ENCODE measurements around the gene CUL5.
"Not testable (repeated sequence)": the region's sequence is repeated elsewhere in the genome, so short reads cannot be mapped to it uniquely, and the experiment has no call there.

CUL5 gene

GRCh38 chr11:108025387-108026080, 16.8 kb downstream of the CUL5 start:
- no peak for DNase-seq

GRCh38 chr11:108027057-108027456, 18.4 kb downstream of the CUL5 start:
- no peak for DNase-seq

DNA sequence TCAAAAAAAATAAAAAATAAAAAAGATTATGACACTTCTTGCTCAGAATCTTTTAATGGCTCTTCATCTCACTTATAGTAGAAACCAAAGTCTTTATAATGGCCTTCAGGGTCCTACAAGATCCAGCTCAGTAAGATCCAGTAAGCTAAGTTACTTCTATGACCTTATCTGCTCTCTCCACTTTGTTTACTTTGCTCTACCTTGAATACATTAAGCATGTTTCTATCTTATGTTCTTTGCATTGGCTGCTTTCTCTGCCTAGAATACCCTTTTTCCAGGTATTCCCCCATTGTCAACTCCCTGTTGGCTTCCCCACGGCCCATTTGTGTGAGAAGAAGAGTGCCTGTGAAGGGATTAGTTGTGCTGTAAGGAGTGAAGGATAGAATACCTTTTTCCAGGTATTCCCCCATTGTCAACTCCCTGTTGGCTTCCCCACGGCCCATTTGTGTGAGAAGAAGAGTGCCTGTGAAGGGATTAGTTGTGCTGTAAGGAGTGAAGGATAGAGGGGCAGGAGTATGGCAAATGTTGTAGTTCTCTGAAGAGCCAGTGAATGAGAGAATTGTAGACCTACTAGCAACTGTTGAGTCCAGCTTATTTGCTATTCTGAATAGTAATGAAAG, 20.2 kb downstream of the CUL5 start:
- not testable (repeated sequence) for DNase-seq

DNA sequence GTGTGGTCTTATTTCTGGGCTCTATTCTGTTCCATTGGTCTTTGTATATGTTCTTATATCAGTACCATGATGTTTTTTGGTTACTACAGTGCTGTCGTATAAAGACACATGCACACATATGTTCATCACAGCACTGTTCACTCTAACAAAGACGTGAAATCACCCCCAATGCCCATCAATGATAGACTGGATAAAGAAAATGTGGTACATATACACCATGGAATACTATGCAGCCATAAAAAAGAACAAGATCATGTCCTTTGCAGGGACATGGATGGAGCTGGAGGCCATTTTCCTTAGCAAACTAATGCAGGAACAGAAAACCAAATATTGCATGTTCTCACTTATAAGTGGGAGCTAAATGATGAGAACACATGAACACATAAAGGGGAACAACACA, 22.9 kb downstream of the CUL5 start:
- DNase-seq = not testable (repeated sequence)

DNA sequence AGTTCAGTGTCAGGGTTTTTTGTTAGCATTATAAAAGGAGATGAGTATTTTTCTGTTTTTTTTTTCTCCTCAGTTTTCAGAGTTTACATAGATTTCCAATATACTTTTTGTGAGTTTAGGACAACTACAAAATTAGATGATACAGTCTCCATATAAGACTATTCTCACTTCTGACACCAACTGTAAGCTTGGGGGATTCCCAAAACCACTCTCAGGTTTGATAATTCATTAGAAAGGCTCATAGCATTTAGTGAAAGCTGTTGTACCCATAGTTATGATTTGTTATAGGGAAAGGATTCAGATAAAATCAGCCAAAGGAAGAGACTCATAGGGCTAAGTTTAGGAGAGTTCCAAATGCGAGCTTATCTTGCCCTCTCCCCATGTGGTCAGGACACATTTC, 24.1 kb downstream of the CUL5 start:
- DNase-seq = no peak

GRCh38 chr11:108034034-108034433, 25.3 kb downstream of the CUL5 start:
- no peak for DNase-seq

DNA sequence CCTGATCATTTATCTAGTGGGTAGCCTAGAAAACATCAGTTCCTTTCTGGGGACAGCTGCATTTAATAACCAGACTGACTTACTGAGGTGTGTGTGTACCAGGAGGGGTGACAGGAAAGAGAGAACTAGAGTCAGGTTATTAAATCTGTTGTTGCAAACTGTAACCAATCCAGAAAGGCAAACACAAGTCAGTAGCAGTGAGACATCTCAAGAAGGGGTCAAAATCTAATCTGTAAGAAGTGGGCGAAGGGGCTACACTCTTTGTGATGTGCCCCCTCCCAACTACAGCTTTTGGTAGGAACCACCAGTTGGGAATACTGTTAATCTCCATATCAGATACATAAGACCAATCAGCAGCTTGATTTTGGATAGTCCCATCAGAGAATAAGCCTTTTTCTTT, 26.3 kb downstream of the CUL5 start:
- no peak for DNase-seq

- DNase-seq = no peak
These were observed 27.0 kb downstream of the CUL5 start for GRCh38 chr11:108035690-108036089.

GRCh38 chr11:108037211-108037610, 28.5 kb downstream of the CUL5 start:
- no peak for DNase-seq

GRCh38 chr11:108037636-108038035, 28.9 kb downstream of the CUL5 start:
- DNase-seq = no peak

DNA sequence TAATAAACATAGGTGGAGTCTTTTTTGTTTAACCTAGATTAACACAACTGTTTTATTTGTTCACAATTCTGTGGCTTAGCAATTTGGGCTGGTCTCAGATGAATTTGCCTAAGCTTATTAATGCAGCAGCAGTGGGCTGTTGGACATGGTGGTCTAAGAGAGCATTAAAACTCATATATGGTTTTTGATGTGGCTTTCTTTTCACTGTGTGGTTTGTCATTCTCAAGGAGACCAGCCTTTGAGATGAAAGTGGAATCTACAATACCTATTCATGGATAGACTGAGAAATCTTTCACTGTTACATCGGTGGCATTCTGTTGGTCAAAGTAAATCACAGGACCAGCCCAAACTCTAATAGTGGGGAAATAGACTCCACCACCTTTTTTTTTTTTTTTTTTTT, 39.6 kb downstream of the CUL5 start:
- no peak for DNase-seq

- no peak for DNase-seq
These were observed 53.6 kb downstream of the CUL5 start for GRCh38 chr11:108062336-108062735.

DNA sequence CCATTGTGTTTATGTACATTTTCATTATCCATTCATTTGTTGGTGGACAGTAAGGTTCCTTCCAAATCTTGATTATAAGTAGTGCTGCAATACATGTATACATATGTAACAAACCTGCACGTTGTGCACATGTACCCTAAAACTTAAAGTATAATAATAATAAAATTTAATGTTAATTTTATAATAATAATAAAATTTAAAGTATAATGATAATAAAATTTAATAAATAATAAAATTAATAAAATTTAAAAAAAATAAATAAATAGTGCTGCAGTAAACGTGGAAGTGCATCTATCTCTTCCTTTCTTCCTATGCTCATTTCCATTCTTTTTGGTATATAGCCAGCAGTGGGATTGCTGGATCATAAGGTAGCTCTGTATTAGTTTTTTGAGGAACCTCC, 54.7 kb downstream of the CUL5 start:
- DNase-seq = no peak

- peak in 1 of 2 donors; percentile 46 for DNase-seq
These were observed 61.2 kb downstream of the CUL5 start for GRCh38 chr11:108069947-108070346.

DNA sequence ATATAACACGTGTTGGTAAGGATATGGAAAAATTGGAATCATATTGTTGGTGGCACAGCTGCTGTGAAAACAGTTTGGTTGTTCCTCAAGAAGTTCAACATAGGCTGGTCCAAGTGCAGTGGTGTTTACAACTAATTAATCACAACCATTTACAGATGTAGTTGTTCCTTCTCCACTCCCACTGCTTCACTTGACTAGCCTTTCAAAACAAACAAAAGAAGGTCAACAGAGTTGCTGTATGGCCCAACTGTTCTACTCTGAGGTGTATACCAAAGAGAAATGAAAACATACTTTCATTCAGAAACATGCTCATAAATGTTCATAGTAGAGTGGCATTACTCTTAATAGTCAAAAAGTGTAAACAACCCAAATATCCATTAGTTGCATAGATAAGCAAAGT, 76.1 kb downstream of the CUL5 start:
- no peak for DNase-seq

- DNase-seq = no peak
These were observed 77.0 kb downstream of the CUL5 start for GRCh38 chr11:108085672-108086071.

DNA sequence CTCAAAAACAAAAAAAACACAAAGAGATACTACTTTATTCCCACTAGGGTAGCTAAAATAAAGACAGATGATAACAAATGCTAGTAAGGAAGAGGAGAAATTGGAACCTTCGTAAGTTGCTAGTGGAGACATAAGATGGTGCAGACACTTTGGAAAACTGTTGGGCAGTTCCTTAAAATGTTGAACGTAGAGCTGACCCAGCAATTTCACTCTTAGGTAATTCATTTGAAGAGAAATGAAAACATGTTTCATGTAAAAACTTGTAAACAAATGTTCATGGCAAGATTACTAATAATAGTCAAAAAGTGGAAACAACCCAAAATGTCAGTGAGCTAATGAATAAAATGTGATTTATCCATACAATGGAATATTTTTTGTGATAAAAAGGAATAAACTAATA, 83.4 kb downstream of the CUL5 start:
- DNase-seq = no peak

- no peak for DNase-seq
These were observed 84.6 kb downstream of the CUL5 start for GRCh38 chr11:108093128-108093904.

- DNase-seq = no peak
These were observed 88.5 kb downstream of the CUL5 start for GRCh38 chr11:108097179-108097578.

DNA sequence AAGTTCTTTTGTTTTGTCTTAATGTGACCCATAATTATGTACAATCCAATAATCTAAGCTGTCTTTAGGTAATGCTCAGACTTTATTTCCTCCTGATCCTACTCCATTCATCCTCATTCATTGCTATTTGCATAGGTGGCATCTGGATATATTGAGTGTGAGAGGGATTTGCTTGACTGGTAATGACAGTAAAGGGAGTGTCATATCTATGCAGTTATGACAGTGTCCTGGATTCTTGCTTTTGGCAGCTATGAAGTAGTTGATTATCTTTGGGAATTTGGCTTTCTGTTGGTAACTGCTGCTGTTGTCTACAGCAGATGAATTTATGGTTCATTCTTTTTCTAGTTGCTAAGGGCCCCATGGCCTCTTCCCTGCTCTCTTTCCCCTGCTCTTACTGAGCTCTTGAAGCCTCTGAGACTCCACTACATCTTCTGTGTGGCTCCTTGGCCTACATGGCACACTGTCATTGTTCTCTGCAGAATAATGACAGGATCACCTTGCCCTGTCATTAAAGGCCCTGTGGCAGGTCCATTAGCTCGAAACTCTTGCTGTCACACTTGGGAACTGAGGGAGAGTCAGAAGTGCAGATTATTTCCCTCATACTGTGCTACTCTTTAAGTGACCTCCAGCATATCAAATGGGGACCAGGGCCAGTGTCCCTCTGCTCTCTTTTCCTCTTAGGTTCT, 92.5 kb downstream of the CUL5 start:
- no peak for DNase-seq

GRCh38 chr11:108111126-108111525, 102.4 kb downstream of the CUL5 start:
- DNase-seq = no peak

DNA sequence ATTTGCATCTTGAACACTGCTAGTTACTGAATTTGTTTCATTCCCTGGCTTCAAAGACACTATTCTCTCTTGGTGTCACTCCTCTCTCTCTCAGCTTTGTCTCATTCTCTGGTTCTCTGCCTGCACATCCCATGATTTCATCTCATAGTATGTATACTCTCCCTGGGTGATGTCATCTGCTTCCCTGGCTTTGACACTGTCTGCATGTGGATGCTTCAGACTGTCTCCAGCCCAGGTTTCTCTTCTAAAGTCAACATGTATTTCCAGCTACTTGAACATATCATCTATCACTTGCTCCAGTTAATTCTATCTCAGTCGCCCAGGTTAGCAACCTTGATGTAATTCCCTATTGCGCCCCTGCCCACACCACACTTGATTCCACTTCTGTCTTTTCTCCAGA, 103.4 kb downstream of the CUL5 start:
- no peak for DNase-seq

DNA sequence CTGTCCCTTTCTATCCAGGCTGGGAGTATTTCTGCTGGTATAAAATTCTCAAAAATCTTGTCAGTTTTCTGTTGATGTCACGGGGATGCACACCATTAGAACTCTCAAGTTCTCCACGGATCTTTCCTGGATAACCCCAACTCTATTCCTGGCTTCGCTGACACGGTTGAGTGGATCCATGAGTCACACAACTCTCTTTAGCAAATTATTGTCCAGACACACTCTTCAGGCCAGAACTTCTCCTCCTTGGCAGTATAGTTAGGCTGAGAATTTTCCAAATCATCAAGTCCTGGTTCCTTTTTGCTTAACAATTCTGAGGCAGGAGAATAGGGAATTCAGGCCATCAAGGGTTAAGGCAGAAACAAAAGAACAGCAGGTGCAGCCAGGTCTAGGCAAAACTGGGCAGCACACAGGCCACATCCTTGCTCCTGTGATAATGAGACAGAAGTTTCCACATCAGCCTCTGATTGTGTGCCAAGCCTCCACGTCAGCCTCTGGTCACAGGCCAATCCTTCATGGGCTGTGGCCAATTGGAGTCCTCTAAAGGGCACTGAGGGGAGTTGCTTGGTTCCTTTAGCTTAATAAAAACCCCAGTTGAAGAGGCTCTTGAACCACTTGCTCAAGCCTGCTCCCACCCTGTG, 106.9 kb downstream of the CUL5 start:
- no peak for DNase-seq
